PC-3 (cell line): ENCODE measurements around the gene RNF123.

Experiments
- EZH2 ChIP-seq: fragments of 300-600 bp; sonication (generic); IDR thresholded peaks from one replicate; pipeline ENCODE4 v1.6.1; 2017; ENCODE audit warnings: antibody characterized with exemption, mild to moderate bottlenecking, low read length; ENCODE audit not compliant: unreplicated experiment
- TF ChIP-seq, protein P1 (sequence below): fragments of 300-600 bp; sonication (generic); conservative IDR thresholded peaks from 2 replicates; pipeline ENCODE4 v1.5.1; 2017; ENCODE audit warnings: antibody characterized with exemption, low read depth, mild to moderate bottlenecking, low read length

DNA sequence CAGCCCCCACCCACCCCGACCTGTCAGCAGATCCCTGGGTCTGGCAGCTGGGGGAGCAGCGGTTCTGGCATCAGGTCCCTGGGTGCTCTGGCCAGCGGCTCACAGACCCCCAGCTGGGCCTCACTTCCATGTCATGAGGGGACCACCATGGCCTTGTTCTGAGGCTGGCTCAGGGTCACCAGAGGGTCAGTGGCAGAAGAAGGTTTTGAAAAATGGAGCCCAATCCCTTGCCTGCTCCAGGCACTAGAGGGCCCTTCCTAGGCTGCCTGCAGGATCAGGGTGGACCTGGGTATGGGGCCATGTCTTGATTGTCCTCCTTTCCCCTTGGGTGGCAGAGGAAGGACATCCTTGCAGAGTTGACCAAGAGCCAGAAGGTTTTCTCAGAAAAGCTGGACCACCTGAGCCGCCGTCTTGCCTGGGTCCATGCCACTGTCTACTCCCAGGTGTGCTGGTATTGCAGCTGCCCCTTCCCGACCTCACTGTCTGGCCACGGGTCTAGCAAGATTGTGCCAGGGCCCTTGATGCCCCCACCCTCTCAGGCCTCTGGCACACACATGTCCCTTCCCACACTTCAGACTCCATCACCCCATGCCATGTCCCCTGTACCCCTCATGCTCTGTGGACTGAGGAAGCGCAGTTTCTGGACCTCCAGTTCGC is 17.2 kb downstream of the RNF123 start:
- TF ChIP-seq, protein P1, sequence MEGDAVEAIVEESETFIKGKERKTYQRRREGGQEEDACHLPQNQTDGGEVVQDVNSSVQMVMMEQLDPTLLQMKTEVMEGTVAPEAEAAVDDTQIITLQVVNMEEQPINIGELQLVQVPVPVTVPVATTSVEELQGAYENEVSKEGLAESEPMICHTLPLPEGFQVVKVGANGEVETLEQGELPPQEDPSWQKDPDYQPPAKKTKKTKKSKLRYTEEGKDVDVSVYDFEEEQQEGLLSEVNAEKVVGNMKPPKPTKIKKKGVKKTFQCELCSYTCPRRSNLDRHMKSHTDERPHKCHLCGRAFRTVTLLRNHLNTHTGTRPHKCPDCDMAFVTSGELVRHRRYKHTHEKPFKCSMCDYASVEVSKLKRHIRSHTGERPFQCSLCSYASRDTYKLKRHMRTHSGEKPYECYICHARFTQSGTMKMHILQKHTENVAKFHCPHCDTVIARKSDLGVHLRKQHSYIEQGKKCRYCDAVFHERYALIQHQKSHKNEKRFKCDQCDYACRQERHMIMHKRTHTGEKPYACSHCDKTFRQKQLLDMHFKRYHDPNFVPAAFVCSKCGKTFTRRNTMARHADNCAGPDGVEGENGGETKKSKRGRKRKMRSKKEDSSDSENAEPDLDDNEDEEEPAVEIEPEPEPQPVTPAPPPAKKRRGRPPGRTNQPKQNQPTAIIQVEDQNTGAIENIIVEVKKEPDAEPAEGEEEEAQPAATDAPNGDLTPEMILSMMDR, result 0 out of 2 replicates have a peak, but pooled peaks have one; percentile 13
- TF ChIP-seq EZH2, result no peak
